K562 (cell line): ENCODE data around the gene FGFBP3. TPM values are rescaled to one million over a fixed set of nuclear protein-coding genes. Genes with fewer than 3 reads are reported as not detected.

Experiments
- BRD9 ChIP-seq: fragments of 450-650 bp; IDR thresholded peaks from 2 replicates; pipeline ENCODE4 v1.6.1; 2018; ENCODE audit warnings: low read depth; ENCODE audit not compliant: partially characterized antibody
- CCNT2 ChIP-seq: IDR thresholded peaks from 2 replicates; pipeline ENCODE4 v1.6.1; 2011; ENCODE audit warnings: borderline replicate concordance, low read depth, mild to moderate bottlenecking, moderate library complexity, mixed read lengths, low read length; ENCODE audit not compliant: insufficient read length; ENCODE audit errors: extremely low read depth
- ETS2 ChIP-seq: IDR thresholded peaks from 2 replicates; pipeline ENCODE4 v1.6.1; 2016; ENCODE audit warnings: borderline replicate concordance, missing genetic modification characterization, mild to moderate bottlenecking, moderate library complexity, missing compliant biosample characterization; ENCODE audit not compliant: poor library complexity, severe bottlenecking
- GABPB1 ChIP-seq: sonication (generic); formaldehyde crosslinking; IDR thresholded peaks from 2 replicates; pipeline ENCODE4 v1.8.0; 2022; ENCODE audit warnings: mild to moderate bottlenecking, missing genetic modification reagents
- HNRNPL ChIP-seq: fragments of 200-400 bp; formaldehyde crosslinking; IDR thresholded peaks from 2 replicates; pipeline ENCODE4 v1.6.1; 2017; ENCODE audit warnings: low read depth, mild to moderate bottlenecking, low read length
- HNRNPLL ChIP-seq: fragments of 200-400 bp; formaldehyde crosslinking; IDR thresholded peaks from 2 replicates; pipeline ENCODE4 v1.6.1; 2017; ENCODE audit warnings: low read length, low read depth, mild to moderate bottlenecking; ENCODE audit not compliant: poor library complexity, severe bottlenecking
- MIER1 ChIP-seq: fragments of 450-650 bp; IDR thresholded peaks from 2 replicates; pipeline ENCODE4 v1.6.1; 2016; ENCODE audit warnings: antibody characterized with exemption, mild to moderate bottlenecking, low read depth
- MLLT1 ChIP-seq, 2 experiments: fragments of 450-650 bp; IDR thresholded peaks; 2 replicates each; pipeline ENCODE4 v1.6.1; 2016
- SNRNP70 ChIP-seq: fragments of 200-400 bp; formaldehyde crosslinking; optimal IDR thresholded peaks from 2 replicates; pipeline ENCODE3; 2017; ENCODE audit warnings: low read depth, low read length
- SOX6 ChIP-seq: fragments of 450-650 bp; IDR thresholded peaks from 2 replicates; pipeline ENCODE4 v1.6.1; 2014; ENCODE audit warnings: mild to moderate bottlenecking
- TBP ChIP-seq: optimal IDR thresholded peaks from 2 replicates; pipeline ENCODE3; 2011; ENCODE audit warnings: low read depth, low read length, improper control_type of control experiment
- polyA plus RNA-seq, 8 experiments: library from polyadenylated mRNA; depleted of rRNA in 4 of 8; stranded (reverse) in 5 of 8; unstranded in 3 of 8; fragments of >200 nt; fragmentation: Nextera tagmentation in 2 of 8; fragmentation: Illumina TruSeq in 1 of 8; extraction: Ambion mirVana in 2 of 8; extraction: Trizol in 1 of 8; gene quantifications; 2 replicates each; pipeline versions ENCODE4 v1.2.1 to v1.2.3, GENCODE V29; 2011 to 2014; ENCODE audit warnings: inconsistent platforms in 1 of 8, missing spikeins in 1 of 8
- total RNA-seq, 7 experiments: library from RNA; depleted of rRNA in 6 of 7; stranded (reverse); fragments of >200 nt in 6 of 7; fragmentation: Illumina TruSeq in 2 of 7; extraction: Trizol in 2 of 7; gene quantifications; 2 replicates each; pipeline versions ENCODE4 v1.2.1 to v1.2.3, GENCODE V29; 2011 to 2021; ENCODE audit warnings: low replicate concordance in 1 of 7
- TF ChIP-seq, protein P1 (sequence below): fragments of 250-450 bp; sonication (Bioruptor Pico); IDR thresholded peaks from 2 replicates; pipeline ENCODE4 v1.8.0; 2021; ENCODE audit warnings: moderate library complexity, mild to moderate bottlenecking, inconsistent platforms
- TF ChIP-seq, protein P2 (sequence below): sonication (generic); formaldehyde crosslinking; IDR thresholded peaks from 2 replicates; pipeline ENCODE4 v1.8.0; 2022; ENCODE audit warnings: missing genetic modification reagents, mild to moderate bottlenecking, borderline replicate concordance

Gene FGFBP3
- total and polyA plus RNA-seq, 9 of the 15 experiments (the other 6 are each of a cell fraction or from before 2014, with no cell fraction given): 0.58 to 3.0 (median 1.5) TPM

- TF ChIP-seq CCNT2: no peak
- no peak for TF ChIP-seq SNRNP70
- no peak for TF ChIP-seq BRD9
- TF ChIP-seq TBP: peak; percentile 58
- TF ChIP-seq MIER1: no peak
- no peak for TF ChIP-seq SOX6
- TF ChIP-seq, protein P1, sequence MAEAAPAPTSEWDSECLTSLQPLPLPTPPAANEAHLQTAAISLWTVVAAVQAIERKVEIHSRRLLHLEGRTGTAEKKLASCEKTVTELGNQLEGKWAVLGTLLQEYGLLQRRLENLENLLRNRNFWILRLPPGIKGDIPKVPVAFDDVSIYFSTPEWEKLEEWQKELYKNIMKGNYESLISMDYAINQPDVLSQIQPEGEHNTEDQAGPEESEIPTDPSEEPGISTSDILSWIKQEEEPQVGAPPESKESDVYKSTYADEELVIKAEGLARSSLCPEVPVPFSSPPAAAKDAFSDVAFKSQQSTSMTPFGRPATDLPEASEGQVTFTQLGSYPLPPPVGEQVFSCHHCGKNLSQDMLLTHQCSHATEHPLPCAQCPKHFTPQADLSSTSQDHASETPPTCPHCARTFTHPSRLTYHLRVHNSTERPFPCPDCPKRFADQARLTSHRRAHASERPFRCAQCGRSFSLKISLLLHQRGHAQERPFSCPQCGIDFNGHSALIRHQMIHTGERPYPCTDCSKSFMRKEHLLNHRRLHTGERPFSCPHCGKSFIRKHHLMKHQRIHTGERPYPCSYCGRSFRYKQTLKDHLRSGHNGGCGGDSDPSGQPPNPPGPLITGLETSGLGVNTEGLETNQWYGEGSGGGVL (CRISPR knock-in tag): no peak
- TF ChIP-seq MLLT1 (IDR thresholded peaks at IDR 0.05): no peak
- TF ChIP-seq HNRNPL: peak; percentile 66; the same call in 1 of the 2 replicates
- no peak for TF ChIP-seq ETS2 (tag)
- TF ChIP-seq, protein P2, sequence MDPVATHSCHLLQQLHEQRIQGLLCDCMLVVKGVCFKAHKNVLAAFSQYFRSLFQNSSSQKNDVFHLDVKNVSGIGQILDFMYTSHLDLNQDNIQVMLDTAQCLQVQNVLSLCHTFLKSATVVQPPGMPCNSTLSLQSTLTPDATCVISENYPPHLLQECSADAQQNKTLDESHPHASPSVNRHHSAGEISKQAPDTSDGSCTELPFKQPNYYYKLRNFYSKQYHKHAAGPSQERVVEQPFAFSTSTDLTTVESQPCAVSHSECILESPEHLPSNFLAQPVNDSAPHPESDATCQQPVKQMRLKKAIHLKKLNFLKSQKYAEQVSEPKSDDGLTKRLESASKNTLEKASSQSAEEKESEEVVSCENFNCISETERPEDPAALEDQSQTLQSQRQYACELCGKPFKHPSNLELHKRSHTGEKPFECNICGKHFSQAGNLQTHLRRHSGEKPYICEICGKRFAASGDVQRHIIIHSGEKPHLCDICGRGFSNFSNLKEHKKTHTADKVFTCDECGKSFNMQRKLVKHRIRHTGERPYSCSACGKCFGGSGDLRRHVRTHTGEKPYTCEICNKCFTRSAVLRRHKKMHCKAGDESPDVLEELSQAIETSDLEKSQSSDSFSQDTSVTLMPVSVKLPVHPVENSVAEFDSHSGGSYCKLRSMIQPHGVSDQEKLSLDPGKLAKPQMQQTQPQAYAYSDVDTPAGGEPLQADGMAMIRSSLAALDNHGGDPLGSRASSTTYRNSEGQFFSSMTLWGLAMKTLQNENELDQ (CRISPR knock-in tag): no peak
- peak; percentile 19; the same call in 1 of the 2 replicates for TF ChIP-seq GABPB1 (CRISPR knock-in tag)
- peak; percentile 99 for TF ChIP-seq HNRNPLL
These were observed 759 bp downstream of the FGFBP3 start (continued) for GRCh38 chr10:91908337-91909116.
